TTC549 (cell line): Measurements from ENCODE around the gene LIPT1.
A peak's percentile ranks its signal among the peaks of the same experiment; 100 is the strongest.
"Not testable (repeated sequence)": the region's sequence is repeated elsewhere in the genome, so short reads cannot be mapped to it uniquely, and the experiment has no call there.

Experiments used
- FAIRE-seq: peaks from 2 replicates; lab custom pipeline; 2012; peaks lifted over from hg19 to GRCh38; lab: Jason Lieb, UNC

LIPT1 gene

GRCh38 chr2:99154643-99155536, at the start of gene LIPT1, which contains the start of gene TSGA10:
Gene LIPT1 (plus strand): TSS chr2:99154967. CDS start chr2:99161958, 6,991 bp downstream.
Gene TSGA10 (minus strand): TSS chr2:99154942. CDS start chr2:99109439, 45,503 bp downstream.
- no peak for FAIRE-seq

- FAIRE-seq: no peak
These were observed 47.9 kb upstream of the LIPT1 start for GRCh38 chr2:99106913-99107312.

GRCh38 chr2:99111236-99111635, 43.5 kb upstream of the LIPT1 start:
- no peak for FAIRE-seq

DNA sequence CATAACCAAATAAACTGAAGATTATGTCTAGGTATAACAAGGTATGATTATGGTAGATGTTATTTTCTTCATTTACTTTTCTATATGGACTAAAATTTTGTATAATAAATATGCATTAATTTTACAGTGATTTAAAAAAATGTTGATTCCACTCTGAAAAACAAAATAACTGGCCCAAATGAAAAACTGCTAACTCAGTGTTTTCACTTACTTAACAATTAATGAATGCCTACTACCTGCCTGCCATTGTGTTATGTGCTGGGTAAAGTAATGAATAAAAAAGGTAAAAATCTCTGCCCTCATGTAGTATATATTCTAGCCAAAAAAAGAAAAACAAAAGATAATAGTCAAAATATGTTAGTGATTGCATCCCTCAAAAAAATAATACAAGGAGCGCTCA, 42.8 kb upstream of the LIPT1 start:
- peak; percentile 20 for FAIRE-seq

GRCh38 chr2:99112617-99113016, 42.1 kb upstream of the LIPT1 start:
- FAIRE-seq: no peak

- no peak for FAIRE-seq
These were observed 26.8 kb upstream of the LIPT1 start for GRCh38 chr2:99127981-99128380.

GRCh38 chr2:99135044-99135556, 19.7 kb upstream of the LIPT1 start:
- not testable (repeated sequence) for FAIRE-seq

- FAIRE-seq: no peak
These were observed 15.8 kb upstream of the LIPT1 start for GRCh38 chr2:99139003-99139402.

GRCh38 chr2:99140056-99140859, 14.5 kb upstream of the LIPT1 start:
- no peak for FAIRE-seq

- no peak for FAIRE-seq
These were observed 14.0 kb upstream of the LIPT1 start for GRCh38 chr2:99140860-99141109.

- no peak for FAIRE-seq
These were observed 13.4 kb upstream of the LIPT1 start, which contains the start of gene C2orf15 for GRCh38 chr2:99141110-99142108. Gene C2orf15 (plus strand): TSS chr2:99141707. CDS start chr2:99150559, 8,852 bp downstream.

- no peak for FAIRE-seq
These were observed 4.1 kb upstream of the LIPT1 start for GRCh38 chr2:99150706-99151105.

GRCh38 chr2:99152199-99152895, 2.4 kb upstream of the LIPT1 start:
- FAIRE-seq: no peak

DNA sequence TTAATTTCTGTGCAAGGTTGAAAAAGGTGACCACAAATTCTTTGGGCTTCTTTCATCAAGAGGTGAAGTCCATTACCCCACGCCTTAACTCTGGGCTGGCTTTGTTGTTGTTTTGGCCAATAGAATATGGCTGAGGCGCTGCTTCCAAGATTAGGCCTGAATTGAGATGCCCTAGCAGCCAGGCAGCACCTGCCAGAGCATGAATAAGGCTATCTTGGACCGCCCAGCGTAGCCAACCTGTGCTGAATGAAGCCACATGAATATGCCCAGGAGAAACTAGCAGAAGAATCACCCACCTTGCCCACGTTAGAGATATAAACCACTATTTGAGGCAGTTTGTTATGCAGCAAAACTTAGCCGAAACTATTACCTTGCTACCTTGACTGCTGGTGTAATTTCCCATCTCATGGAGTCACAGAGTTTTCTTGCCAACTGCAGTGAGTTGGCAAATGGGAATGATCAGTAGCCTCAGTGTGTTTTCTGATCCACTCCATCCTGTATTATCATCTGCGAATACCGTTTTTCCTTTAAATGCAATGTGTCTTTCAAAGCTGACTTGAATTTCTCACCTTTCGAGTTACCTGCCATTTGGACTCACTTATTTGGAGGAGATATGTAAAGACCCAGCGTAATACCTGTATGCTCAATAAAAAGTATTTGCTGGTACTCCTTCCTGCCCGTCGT, 704 bp upstream of the LIPT1 start:
- no peak for FAIRE-seq

GRCh38 chr2:99156891-99157290, 2.1 kb downstream of the LIPT1 start:
- FAIRE-seq: no peak

DNA sequence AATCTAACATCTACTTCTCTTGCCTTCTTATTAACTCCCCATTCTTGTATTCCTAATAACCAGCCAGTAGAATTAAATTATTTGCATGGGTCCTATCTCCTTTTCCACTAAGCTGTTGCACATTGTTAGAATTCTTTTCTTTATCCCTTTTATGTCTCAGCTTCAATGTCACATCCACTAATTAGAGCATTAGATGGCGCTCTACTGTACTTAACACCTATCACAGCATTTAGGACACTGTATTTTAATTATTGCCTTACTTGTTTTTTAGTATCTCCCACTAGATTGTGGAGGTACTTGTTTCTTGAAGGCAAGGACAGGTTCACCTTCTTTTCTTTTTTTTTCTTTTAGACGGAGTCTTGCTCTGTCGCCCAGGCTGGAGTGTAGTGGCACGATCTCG, 3.8 kb downstream of the LIPT1 start:
- no peak for FAIRE-seq

DNA sequence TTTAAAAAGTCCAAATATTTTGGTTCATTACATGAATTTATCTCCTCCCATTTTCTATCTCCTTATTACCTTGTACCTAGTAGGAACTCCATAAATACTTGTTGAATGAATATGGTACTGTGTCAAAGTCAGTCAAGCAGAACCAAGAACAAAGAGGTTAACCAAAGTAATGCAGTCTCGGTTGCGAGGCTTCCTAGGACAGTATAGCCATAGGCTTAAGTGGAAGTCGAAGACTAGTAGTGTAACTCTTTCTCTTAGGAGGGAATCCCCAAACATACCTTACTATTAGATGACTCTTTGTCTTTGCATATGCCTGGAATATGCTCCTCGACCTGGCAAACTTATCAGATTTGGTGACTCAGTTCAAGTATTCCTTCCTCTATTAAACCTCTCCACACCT, 4.8 kb downstream of the LIPT1 start:
- FAIRE-seq: no peak

GRCh38 chr2:99166218-99166617, 11.5 kb downstream of the LIPT1 start:
- no peak for FAIRE-seq

DNA sequence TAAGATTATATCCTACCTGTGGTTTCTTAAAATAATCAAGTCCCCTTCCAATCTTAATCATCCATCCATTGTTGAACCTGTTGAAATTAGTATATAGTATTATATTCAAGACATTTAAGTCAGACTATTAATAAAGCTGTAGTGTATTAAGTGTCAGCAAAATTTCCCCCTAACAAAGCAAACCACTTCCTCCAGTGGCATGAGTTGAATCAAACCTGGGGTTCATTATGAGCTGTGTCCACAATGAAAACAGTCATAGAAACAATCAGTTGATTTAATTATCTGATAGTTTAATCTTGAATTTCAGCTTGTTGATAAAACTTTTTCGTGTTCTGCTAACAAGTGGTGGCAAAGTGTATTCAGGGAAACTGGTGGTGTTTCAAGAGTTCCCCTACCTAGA, 14.8 kb downstream of the LIPT1 start:
- no peak for FAIRE-seq

DNA sequence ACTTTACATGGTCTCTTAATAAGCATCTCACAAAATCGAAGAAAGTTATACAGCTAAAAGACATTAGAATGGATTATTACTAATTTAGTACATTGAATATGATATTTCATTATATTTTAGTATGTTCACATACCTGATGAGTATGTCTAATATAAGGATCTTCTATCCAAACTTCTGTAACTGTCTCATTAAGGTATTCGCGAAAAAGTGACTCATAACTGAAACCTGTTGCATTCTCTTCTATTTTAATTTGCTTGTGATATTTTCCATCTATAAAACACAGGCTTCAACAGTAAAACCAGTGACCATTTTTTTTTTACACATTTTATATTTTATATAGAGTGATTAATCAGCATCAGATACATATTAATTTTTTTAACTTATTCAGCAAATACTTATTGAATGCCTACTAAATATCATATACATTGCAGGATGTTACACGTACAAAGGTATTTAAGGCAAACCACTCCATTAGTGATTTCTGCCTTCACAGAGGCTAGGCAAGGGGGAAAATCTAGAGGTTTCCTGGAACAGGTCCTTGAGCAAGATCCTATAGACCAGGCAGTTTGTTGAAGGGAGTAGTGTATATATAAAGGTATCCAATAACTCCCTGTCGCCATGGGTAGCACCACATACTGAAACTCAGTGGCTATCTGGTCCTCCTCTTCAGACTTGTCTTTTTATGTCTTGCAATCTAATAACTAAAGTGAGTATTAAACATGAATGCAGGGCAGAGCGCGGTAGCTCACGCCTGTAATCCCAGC, 16.8 kb downstream of the LIPT1 start:
- FAIRE-seq: no peak
